HG02571 (cell line): Measurements from ENCODE around the gene CTIF.

Experiments used
- ATAC-seq: cut with Tn5 transposase; IDR thresholded peaks from one replicate; pipeline ENCODE4 v1.9.1; 2021; ENCODE audit warnings: mild to moderate bottlenecking, moderate library complexity; ENCODE audit not compliant: unreplicated experiment

The CTIF gene

DNA sequence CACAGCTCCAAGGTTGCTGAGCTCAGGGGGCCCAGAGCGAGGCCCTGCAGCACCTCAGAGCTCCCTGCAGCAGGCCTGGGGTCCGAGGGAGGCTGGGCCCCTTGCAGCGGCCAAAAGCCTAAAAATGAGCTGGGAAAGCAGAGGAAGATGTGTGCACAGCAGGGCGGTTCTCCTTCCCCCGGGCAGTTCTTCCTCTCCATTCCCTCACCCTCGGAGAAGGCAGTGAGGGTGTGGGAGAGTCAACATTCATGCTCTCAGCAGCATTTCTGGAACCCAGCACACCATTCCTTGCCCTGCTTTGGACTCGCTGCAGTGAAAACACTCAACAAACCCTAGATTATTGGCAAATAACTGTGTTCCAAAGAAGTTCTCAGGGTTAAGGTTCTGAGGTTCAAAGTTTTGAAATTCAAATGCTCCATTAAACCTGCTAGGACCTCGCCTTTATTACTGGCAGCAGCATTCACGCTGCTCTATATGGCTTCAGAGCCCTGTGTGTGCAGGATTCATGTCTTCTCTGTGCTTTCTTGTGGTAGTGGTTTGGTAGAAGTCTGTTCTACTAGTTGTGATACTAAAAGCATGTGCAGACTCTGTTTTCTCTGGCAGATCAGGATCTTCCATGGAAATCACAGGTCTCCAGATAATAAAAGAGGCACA, 79.1 kb downstream of the CTIF start:
- ATAC-seq, result no peak

GRCh38 chr18:48619016-48619415, 80.2 kb downstream of the CTIF start:
- no peak for ATAC-seq

DNA sequence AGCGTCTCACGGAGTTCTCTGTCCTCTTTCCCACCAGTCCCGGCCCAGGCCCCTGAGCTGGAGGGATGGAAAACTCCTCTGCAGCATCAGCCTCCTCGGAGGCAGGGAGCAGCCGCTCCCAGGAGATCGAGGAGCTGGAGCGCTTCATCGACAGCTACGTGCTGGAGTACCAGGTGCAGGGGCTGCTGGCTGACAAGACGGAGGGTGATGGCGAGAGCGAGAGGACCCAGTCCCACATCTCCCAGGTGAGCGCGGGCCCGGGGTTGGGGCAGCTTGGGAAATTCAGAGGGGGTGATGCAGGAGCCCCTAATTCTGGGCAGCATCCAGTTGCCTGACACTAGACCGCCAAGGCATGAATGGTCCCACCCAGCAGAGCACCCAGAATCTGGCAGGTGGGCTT, 80.7 kb downstream of the CTIF start:
- no peak for ATAC-seq

DNA sequence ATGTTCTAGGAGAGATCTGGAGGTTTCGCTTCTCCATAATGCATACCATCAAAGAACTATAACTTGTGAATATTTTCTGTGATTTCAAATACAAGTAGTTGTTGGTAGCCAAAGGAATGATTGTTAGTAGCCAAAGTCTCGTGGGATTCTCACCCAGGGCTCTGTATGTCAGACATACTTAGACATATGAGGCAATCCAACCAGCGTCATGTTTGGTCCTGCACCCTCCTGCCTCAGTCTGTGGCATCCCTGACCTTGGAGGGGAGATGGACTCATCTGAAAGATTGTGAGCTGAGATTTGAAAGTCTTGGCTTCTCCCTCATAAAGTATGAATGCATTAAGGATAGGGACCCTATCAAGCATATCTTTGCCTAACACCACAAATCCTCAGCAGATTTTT, 81.2 kb downstream of the CTIF start:
- no peak for ATAC-seq

DNA sequence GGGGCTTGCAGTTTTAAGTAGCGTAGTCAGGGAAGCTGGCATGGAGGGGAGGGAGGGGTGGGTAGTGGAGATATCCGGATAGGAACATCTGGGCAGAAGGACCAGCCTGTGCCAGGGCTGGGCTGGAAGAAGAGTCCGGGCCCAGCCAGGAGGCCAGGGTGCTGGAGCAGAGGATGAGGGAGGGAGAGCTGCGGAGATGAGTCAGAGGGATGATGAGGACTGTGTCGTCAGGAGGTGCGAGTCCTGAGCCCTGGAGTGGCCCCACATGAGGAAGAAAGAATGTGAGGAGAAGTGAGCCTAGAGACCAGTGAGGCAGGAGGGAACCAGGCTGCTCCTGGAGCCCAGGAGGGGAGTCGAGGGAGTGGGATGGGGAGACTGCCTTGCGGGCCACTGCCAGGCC, 82.4 kb downstream of the CTIF start:
- no peak for ATAC-seq

DNA sequence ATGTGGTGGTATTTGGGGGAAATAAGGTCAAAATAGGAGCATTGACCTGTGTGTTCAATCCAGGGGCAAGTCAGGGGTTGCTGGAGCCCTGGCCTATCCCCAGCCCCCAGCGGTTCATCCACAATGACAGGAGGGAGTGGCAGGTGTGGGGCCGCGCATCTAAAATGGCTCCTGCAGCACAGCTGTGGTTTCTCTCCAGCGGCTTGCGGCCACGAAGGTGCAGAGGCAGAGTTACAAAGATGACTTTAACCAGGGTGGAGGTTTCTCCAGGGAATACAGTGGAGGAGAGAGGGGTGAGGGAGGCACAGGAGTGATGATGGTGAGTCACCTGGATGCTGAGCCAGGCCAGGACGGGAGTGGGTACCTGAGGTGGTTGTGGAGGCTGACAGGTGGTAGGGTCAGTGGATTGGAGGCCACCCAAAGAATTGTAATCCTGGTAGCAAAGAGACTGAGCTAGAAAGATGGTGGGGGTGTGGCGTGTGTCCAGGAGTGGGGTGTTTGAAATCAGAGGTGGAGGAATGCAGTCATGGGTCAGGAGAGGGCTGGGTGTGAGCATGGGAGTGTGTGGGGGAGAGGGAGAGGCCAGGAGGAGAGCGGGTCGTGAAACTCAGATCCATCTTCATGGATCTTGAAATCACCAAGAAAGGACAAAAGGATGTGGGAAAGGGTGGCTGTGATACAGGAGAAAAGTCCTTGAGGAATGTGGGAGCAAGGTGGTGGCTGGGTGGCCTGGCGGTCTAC, 83.2 kb downstream of the CTIF start:
- no peak for ATAC-seq

- no peak for ATAC-seq
Observed at GRCh38 chr18:48622911-48623431, 84.1 kb downstream of the CTIF start.

DNA sequence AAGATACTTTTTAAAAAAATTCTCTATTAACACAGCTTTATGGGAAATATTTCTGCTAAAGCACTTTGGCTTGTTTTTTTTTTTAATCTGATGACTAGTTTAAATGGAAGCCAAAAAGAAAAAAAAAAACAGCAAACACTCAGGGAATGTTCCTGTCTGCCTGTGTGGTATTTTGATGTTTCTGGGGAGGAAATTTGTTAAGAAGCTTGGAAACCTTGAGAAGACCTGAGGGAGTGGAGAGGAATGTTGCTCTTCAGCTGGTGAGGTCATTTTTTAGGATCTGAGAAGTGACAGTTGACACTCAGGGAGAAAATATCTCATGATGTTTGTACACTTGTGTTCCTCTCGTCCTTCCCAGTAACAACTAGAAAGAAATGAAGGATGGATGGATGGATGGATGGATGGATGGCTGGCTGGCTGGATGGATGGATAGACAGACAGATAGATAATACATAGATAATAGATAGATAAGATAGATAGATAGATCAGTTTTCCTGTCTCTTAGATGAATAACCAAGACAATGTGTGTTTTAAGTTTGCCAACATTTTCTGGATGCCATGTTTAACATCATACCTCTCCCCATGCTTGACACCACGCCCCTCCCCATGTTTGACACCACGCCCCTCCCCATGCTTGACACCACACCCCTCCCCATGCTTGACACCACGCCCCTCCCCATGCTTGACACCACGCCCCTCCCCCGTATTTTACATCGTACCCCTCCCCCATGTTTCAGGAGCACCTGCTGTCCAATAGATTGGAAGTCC, 84.8 kb downstream of the CTIF start:
- no peak for ATAC-seq

GRCh38 chr18:48624856-48625255, 86.0 kb downstream of the CTIF start:
- no peak for ATAC-seq

- no peak for ATAC-seq
Observed at GRCh38 chr18:48627216-48627615, 88.4 kb downstream of the CTIF start.

DNA sequence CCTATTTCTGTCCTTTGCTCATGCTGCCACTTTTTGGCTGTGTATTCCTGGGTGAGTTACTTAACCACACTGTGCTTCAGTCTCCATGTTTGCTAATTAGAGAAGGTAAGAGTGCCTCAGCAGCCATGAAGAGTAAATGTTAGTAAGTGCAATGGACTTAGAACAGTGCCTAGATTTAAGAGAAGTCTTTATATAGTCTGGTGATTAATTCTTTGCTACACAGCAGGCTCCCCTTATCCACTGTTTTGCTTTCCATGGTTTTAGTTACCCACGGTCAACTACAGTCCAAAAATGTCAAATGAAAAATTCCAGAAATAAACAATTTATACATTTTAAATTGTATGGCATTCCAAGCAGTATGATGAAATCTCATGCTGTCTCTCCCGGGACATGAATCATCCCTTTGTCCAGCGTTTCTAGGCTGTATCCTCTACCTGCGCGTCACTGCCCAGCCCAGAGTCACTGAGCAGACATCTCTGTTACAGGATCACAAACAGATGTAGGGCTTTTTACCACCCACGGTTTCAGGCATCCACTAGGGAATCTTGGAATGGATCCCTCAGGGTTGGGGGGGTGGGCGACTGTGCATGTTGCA, 91.0 kb downstream of the CTIF start:
- ATAC-seq, result no peak

DNA sequence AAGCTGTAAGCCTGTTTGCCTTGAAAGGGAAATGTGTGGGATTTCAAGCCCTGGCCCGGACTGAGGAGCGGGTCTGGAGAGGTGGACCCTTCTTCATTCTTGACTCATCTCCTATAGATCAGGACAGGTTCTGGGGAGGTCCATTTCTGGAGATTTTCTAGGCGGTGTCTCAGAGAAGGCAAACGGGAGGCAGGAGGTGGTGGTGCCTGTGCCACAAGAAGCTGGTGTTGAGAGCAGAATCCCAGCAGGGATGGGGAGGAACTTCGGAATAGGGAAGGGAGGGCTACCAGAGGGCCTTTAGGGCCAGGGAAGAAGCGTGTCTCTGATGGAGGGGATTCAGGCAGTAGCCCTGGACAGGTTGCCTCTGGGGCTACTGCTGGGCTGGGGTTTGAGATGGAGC, 93.0 kb downstream of the CTIF start:
- ATAC-seq, result no peak

DNA sequence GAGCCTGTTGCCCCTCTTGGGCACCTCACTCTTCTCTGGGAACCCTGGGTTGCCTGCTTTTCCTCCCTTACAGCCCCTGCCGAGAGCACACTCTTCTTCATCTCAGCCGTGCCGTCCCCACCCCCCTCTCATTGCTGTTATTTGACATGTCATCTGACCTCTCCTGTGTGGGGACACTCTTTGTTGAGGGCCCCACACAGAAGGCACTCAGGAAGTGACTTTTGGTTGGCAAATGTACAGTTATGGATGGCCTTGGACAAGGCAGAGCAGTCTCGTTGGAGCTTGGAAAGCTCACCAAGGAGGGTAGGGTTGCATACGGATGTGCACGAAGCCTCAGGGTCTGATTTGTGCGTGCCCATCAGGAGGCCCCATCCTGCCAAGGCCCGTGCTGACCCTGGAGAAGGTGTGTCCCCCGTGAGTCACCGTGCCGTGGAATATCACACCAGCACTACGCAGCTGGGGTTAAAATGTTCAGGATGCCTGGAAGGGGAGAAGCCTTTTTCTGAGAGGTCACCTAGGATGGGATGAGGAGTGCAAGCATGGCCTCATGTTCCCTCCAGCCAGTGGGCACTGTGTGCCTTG, 93.9 kb downstream of the CTIF start:
- no peak for ATAC-seq

DNA sequence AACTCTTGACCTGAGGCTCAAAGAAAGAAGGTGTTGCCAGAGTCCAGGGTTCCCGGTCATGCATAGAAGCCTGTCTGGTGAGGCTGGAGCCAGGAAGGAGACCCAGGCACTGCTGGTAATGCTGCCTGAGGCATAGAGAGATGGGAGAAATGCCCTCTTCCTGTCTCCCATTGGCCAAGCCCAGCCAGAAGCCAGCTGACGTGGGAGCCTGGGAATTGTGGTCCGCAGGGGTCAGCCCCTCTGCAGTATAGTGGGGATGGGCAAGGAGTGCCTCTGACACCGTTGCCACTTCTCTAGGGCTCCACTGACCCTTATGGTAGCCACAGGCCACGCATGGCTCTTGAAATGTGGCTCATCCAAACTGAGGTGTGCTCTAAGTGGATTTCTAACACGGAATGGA, 95.7 kb downstream of the CTIF start:
- no peak for ATAC-seq

DNA sequence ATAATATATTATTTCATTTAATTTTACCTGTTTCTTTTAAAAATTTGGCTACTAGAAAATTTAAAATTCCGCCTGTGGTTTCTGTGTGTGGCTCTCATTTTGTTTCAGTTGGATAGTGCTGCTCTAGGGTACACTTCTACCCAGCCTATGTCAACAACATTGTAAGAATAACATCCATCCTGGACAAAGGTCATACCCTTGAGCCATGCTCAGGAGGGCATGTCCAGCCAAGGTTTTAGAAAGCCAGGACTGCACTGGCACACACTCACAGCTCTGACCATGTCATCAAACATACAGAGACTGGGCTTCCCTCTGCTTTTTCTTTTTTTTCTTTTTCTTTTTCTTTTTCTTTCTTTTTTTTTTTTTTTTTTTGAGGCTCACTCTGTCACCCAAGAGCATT, 96.1 kb downstream of the CTIF start:
- no peak for ATAC-seq

- no peak for ATAC-seq
Observed at GRCh38 chr18:48635806-48636205, 97.0 kb downstream of the CTIF start.

GRCh38 chr18:48636436-48636835, 97.6 kb downstream of the CTIF start:
- ATAC-seq, result no peak

DNA sequence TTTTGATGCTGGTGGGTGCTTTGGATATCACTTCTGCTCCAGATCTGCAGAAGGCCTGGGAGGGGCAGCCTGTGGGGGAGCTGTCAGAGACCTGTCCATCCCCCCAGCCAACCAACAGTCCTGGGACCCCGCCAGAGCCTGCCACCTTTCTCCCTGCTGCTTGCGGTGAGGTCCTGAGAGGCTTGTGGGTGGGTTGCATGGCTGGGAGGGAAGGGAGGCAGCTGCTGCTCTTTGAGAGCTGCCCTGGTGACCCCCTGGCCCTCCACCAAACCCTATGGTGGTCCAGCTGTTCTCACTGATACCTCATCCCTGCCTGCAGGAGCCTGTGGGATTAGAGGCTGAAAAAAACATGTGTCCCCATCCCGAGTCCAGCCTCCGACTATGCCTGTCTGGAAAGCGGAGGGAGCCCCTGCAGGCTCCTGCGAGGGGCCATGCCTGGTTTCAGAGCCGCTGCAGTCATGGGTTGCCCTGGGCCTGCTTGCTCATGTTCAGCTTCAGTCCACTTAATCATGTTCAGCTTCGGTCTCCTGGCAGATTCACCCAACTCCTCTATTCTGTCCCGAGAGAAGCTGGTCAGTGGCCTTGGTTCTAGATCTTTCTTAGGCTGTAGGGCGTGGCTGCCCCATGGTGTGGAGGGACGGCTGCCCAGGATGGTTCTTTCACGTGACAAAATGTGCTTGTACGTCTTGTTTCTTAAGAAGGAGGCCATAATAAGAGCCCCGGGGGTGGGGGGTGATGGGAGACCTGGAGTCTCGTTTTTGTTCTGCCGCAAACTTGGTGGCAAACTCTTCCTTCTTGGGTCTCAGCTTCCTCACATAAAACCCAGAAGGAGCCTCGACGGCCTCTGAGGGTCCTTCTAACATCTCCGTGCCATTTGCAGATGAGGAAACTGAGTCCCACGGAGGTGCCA, 98.5 kb downstream of the CTIF start:
- no peak for ATAC-seq

DNA sequence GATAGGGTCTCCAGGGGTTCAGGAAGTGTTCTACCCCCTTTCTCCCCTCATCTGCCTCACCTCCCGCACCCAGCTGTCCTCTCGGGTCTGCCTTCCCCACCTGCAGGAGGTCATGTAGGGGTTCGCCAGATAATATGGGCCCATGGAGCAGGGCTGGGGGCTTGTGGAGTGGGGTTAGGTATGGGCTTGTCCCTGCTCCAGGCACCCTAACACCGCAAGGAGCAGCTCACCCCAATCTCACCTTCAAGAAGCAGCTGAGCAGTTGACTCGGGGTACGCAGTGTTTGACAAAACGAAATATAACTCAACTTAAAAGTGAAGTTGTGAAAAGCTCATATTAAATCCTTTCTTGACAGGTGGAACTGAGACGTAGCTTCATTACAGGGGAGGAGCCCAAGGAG, 99.6 kb downstream of the CTIF start:
- ATAC-seq, result no peak
